Activated T-cell treated with anti-CD3 and anti-CD28 coated beads, Interleukin-2, amount 50 U/mL, for 72 hours (primary cell): ENCODE measurements around the gene F2RL2. TPM values are rescaled to one million over a fixed set of nuclear protein-coding genes. Genes with fewer than 3 reads are reported as not detected.
"Not testable (repeated sequence)": the region's sequence is repeated elsewhere in the genome, so short reads cannot be mapped to it uniquely, and the experiment has no call there.

Source experiments
- ATAC-seq, 2 donors: fragments of 150-1000 bp; cut with Tn5 transposase; replicated peaks in 1 of 2; 2 replicates each; pipeline ENCODE4 v1.10.0; 2021; ENCODE audit warnings: moderate library complexity in 2 of 2, mild to moderate bottlenecking in 1 of 2
- DNase-seq, 2 donors: peaks; one replicate each; pipeline ENCODE4 v3.0.0; 2021 to 2022; ENCODE audit warnings: mixed read lengths in 1 of 2
- H3K27ac Mint-ChIP-seq: one replicate; pipeline ENCODE4 v1.8.0; 2022; ENCODE audit warnings: mild to moderate bottlenecking, moderate library complexity, mixed read lengths
- H3K27me3 Mint-ChIP-seq: one replicate; pipeline ENCODE4 v1.8.0; 2022; ENCODE audit warnings: low read depth, mixed read lengths
- H3K36me3 Mint-ChIP-seq, 2 donors: one replicate each; pipeline ENCODE4 v1.8.0; 2022; ENCODE audit warnings: mixed read lengths in 2 of 2, mild to moderate bottlenecking in 1 of 2; ENCODE audit not compliant: insufficient read depth in 2 of 2
- H3K4me1 Mint-ChIP-seq: one replicate; pipeline ENCODE4 v1.8.0; 2022; ENCODE audit warnings: low read depth, mixed read lengths
- H3K4me3 Mint-ChIP-seq, 2 donors: one replicate each; pipeline ENCODE4 v1.8.0; 2022; ENCODE audit warnings: mild to moderate bottlenecking in 2 of 2, mixed read lengths in 2 of 2, moderate library complexity in 2 of 2
- H3K9me3 Mint-ChIP-seq, 2 donors: one replicate each; pipeline ENCODE4 v1.8.0; 2022; ENCODE audit warnings: mixed read lengths in 2 of 2
- total RNA-seq, 2 donors: library from RNA; stranded (reverse); gene quantifications; one replicate each; pipeline ENCODE4 v1.2.3, GENCODE V29; 2022

F2RL2 gene
- total RNA-seq, 2 donors from 2014 or later, result not detected

DNA sequence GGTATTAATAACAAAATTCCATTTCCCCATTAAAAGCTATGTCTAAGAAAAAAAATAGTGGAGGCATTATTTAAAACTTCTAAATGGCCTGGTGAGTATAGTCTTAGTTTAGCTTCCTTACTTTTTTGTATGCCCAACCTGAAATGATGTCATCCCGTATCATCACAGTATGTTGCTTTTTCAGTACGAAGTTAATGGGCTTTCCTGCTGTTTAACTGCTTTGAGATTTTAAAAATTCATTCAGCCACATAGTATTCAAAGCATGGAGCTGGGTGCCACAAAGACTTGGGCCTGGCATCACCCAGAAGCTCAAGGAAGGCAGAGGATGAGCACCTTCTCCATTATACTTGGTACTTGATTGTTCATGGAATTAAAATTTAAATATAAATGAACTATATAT is 7.4 kb downstream of the F2RL2 start:
- ATAC-seq (no peak), DNase-seq (no peak)
- H3K4me1 Mint-ChIP-seq, result no peaks in the 10 kb centered on the region
- no peaks in the 10 kb centered on the region for H3K9me3 Mint-ChIP-seq
- no peaks in the 10 kb centered on the region for H3K27me3 Mint-ChIP-seq
- no peak overlapping the region for H3K4me3 Mint-ChIP-seq
- H3K36me3 Mint-ChIP-seq, result peaks cover 6 to 7% of the 10 kb centered on the region in 2 donors
- peak overlapping the region; percentile 14 for H3K27ac Mint-ChIP-seq

DNA sequence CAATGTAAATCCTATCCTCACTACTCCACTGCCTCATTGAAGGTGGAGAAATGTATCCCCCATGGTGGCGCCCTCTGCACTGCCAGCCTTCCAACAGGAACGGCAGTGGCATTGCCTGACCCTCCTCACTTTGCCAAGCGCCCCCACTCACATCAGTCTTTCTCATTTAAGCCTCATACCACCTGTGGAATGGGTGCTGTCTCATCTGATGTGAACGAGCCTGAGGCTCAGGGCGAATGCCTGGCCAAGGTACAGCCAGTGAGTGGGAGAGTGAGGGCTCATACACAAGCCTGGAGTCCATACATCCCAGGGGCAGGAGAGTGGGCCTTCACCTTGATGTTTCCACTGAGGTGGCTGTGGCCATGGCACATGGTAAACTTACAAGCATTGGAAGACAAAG is 10.3 kb downstream of the F2RL2 start:
- Mint-ChIP-seq H3K27me3 (no peaks in the 10 kb centered on the region), H3K9me3 (no peaks in the 10 kb centered on the region), H3K4me3 (no peak overlapping the region), H3K36me3 (peaks cover 6 to 7% of the 10 kb centered on the region in 2 donors), H3K4me1 (peaks cover 4% of the 10 kb centered on the region), H3K27ac (no peak overlapping the region)
- DNase-seq (no peak), ATAC-seq (no peak)

DNA sequence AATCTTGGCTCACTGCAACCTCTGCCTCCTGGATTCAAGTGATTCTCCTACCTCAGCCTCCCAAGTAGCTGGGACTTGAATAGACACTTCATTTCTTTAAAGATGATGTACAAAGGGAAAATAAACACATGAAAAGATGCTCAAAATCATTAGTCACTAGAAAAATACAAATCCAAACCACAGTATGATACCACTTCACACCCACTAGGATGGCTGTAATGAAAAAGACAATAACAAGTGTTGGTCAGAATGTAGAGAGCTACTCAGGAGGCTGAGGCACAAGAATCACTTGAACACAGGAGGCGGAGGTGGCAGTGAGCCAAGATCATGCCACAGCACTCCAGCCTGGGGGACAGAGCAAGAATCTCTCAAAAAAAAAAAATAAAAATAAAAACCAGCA is 13.0 kb downstream of the F2RL2 start:
- ATAC-seq, result peak in 1 of 2 donors; percentile 19
- no peak overlapping the region for H3K4me3 Mint-ChIP-seq
- no peaks in the 10 kb centered on the region for H3K27me3 Mint-ChIP-seq
- no peak for DNase-seq
- no peaks in the 10 kb centered on the region for H3K9me3 Mint-ChIP-seq
- H3K27ac Mint-ChIP-seq, result peak overlapping the region; percentile 28
- H3K4me1 Mint-ChIP-seq, result peaks cover 4% of the 10 kb centered on the region
- peaks cover 3 to 6% of the 10 kb centered on the region in 2 donors for H3K36me3 Mint-ChIP-seq

DNA sequence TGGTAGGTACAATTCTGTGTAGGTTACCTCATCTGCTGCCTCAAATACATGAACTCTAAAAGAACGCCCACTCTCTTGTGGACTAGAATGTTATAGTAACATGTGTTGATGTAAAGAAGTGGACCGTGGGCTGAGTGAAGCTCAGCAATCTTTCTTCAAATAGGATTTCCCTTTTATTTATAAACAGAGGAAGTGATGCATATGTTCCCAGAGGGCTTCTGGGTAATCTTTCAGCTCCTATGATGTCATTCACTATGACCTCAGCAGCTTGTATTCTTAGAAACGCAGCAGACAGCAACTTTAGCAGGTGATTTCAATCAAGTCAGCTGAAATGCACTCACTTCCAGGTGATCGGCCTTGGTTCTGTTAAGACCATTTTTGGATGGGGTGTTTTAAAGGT is 14.4 kb downstream of the F2RL2 start:
- ATAC-seq, result peak; percentile 27 to 74
- DNase-seq, result no peak
- Mint-ChIP-seq H3K9me3 (no peaks in the 10 kb centered on the region), H3K27me3 (no peaks in the 10 kb centered on the region), H3K27ac (peak overlapping the region; percentile 84), H3K4me3 (peak overlapping the region in 1 of 2 donors; percentile 12), H3K4me1 (peaks cover 4% of the 10 kb centered on the region), H3K36me3 (peaks cover 5 to 9% of the 10 kb centered on the region in 2 donors)

DNA sequence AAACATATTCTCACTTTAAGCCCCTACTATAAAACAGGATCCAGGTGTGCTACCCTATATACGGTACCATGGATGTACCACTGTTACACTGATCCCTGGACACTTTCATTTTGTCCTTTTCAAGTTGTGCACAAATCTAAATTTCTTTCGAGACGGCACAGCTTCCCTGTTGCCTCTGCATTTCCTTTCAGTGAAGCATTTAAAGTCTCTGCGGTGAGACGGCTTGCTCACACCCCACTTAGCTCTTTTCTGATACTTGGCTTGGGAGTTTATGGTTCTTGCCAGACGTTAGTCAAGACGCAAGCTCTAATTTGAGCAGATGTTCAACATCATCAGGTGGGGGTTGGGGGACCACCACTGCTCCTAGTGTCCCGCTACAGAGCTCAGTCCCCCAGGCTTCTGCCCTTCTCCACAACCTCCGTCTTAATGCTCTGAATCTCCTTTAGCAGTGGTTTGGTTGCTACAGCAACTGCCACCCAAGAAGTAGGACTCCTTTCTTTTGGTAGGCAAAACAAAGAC is 15.8 kb downstream of the F2RL2 start:
- peak overlapping the region; percentile 20 for H3K27ac Mint-ChIP-seq

DNA sequence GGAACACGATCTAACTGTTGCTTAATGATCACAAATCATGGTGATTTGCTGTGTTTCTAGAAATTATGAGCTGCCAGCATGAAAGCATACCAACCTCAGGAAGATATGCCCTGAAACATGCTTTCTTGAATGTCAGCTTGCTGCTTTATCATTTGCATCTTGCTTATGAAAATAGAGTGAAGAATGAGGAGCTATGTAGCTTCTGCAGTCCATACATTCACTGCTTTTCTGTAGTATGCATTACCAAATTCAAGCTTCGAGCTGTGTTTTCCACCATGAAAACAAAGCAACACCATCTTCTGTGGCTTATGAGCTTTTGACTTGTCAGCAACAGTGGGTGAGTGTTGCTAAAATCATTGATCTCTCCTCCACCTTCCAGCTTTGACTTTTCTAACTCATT is 16.5 kb downstream of the F2RL2 start:
- peak in 1 of 2 donors; percentile 27 for ATAC-seq
- Mint-ChIP-seq H3K4me3 (peak overlapping the region in 1 of 2 donors; percentile 66), H3K27ac (no peak overlapping the region), H3K9me3 (no peaks in the 10 kb centered on the region), H3K36me3 (peaks cover 9 to 11% of the 10 kb centered on the region in 2 donors), H3K4me1 (peaks cover 4% of the 10 kb centered on the region), H3K27me3 (no peaks in the 10 kb centered on the region)
- DNase-seq, result no peak

More for the DNA sequence above, 15.8 kb downstream of the F2RL2 start:
- ATAC-seq, result peak in 1 of 2 donors; percentile 44
- no peaks in the 10 kb centered on the region for H3K9me3 Mint-ChIP-seq
- H3K36me3 Mint-ChIP-seq, result peaks cover 5 to 9% of the 10 kb centered on the region in 2 donors
- peak overlapping the region; percentile 54 to 66 for H3K4me3 Mint-ChIP-seq
- DNase-seq, result no peak
- no peaks in the 10 kb centered on the region for H3K27me3 Mint-ChIP-seq
- peaks cover 4% of the 10 kb centered on the region for H3K4me1 Mint-ChIP-seq

DNA sequence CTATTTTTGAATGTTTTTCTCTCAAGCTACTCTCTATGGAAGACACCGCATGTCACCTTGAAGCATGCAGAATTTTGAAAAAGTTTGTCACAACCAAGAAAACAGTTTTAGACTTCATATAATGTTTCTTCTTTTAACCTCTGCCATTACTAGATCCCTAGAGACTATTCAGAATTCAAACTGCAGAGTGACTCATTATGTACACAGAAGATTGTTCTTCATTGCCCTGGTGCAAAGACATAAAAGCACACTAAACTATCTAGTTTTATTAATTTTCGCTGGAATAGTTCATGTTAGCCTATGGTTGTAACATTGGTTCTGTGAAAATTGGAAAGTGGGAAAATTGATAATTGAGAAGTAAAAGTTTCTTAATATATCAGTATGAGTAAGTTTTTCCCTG is 18.4 kb downstream of the F2RL2 start:
- no peak for ATAC-seq
- no peak for DNase-seq
- Mint-ChIP-seq H3K36me3 (peaks cover 6 to 8% of the 10 kb centered on the region in 2 donors), H3K9me3 (no peaks in the 10 kb centered on the region), H3K27me3 (no peaks in the 10 kb centered on the region), H3K4me3 (no peak overlapping the region), H3K4me1 (peaks cover 4% of the 10 kb centered on the region), H3K27ac (no peak overlapping the region)

DNA sequence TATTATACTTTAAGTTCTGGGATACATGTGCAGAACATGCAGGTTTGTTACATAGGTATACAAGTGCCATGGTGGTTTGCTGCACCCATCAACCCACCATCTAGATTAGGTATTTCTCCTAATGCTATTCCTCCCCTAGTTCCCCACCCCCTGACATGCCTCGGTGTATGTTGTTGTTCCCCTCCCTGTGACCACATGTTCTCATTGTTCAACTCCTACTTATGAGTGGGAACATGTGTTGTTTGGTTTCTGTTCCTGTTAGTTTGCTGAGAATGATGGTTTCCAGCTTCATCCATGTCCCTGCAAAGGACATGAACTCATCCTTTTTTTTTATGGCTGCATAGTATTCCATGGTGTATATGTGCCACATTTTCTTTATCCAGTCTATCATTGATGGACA is 19.2 kb downstream of the F2RL2 start:
- not testable (repeated sequence) for H3K4me1 Mint-ChIP-seq, ATAC-seq, H3K9me3 Mint-ChIP-seq, H3K4me3 Mint-ChIP-seq, DNase-seq, H3K27ac Mint-ChIP-seq, H3K27me3 Mint-ChIP-seq, H3K36me3 Mint-ChIP-seq

DNA sequence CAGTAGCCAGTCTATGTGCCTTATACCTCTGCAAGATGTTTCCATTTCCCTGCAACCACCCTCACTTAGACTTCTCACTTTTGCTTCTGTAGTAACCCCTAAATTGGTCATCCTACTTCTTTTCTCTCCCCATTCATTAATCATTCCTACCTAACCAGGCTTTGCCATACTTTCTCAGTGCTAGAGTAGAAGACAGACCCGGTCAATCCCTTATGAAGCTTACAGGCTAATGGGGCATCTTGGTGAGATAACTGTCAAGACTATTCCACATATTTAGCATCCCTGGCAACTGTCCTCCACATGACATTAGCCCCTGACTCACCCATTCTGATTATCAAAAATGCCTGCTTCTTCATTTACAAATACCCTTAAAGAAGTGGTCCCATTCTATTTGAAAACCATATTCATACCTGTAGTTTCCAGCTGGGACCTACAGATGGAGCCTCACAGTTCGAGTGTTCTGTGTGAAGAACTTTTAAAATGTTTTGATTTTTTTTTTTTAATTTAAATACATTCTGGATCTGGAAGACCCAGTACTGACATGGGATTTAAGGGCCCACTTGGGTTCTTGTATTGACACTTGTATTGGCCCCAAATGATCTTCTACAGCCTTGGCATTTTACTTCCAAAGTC is 21.0 kb downstream of the F2RL2 start:
- peak overlapping the region; percentile 11 for H3K27ac Mint-ChIP-seq
- ATAC-seq (no peak), DNase-seq (no peak)
- no peak overlapping the region for H3K4me3 Mint-ChIP-seq
- H3K27me3 Mint-ChIP-seq, result no peaks in the 10 kb centered on the region
- no peaks in the 10 kb centered on the region for H3K9me3 Mint-ChIP-seq
- peaks cover 6 to 8% of the 10 kb centered on the region in 2 donors for H3K36me3 Mint-ChIP-seq
- no peaks in the 10 kb centered on the region for H3K4me1 Mint-ChIP-seq

DNA sequence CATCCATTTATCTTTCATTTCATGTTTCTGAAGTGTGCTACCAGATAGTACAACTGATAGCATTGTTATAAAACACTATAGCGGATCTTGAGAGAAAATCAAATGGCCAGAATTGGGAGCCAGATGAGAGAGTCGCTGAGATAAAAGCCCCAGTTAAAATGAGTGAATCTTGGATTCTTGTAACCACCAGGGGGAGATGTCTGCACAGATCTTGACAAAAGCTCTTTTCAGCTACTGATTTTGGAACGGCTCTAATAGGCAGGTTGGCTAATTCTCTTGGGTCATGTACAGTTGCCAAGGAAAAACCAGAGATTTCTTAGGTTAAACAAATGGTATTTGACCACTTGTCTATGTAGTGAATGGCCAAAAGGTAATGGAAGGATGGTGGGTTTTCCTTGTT is 21.7 kb downstream of the F2RL2 start:
- peak; percentile 51 to 64 for ATAC-seq
- Mint-ChIP-seq H3K36me3 (peaks cover 11 to 13% of the 10 kb centered on the region in 2 donors), H3K27ac (peak overlapping the region; percentile 11), H3K27me3 (no peaks in the 10 kb centered on the region), H3K4me1 (no peaks in the 10 kb centered on the region), H3K4me3 (no peak overlapping the region), H3K9me3 (no peaks in the 10 kb centered on the region)
- peak; percentile 19 to 42 for DNase-seq

DNA sequence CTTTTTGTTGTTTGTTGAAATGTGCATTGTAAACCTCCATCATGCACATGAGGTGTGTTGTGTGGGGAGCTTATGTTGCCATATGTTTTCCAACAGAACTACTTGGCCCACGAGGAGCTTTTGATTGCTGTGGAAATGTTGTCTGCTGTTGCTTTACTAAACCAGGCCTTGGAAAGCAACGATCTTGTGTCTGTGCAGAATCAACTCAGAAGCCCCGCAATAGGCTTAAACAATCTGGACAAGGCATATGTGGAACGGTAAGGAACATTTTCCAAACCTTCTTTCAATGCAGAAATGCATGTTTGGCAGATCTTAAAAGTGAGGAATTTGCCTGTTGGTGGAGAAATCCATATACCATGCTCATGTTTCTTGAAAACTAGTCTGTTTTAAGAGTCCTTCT is 22.5 kb downstream of the F2RL2 start:
- H3K9me3 Mint-ChIP-seq, result peaks cover 0 to 1% of the 10 kb centered on the region in 2 donors
- no peaks in the 10 kb centered on the region for H3K4me1 Mint-ChIP-seq
- H3K27ac Mint-ChIP-seq, result no peak overlapping the region
- no peak for DNase-seq
- H3K4me3 Mint-ChIP-seq, result no peak overlapping the region
- H3K27me3 Mint-ChIP-seq, result no peaks in the 10 kb centered on the region
- H3K36me3 Mint-ChIP-seq, result peaks cover 14 to 16% of the 10 kb centered on the region in 2 donors
- no peak for ATAC-seq

DNA sequence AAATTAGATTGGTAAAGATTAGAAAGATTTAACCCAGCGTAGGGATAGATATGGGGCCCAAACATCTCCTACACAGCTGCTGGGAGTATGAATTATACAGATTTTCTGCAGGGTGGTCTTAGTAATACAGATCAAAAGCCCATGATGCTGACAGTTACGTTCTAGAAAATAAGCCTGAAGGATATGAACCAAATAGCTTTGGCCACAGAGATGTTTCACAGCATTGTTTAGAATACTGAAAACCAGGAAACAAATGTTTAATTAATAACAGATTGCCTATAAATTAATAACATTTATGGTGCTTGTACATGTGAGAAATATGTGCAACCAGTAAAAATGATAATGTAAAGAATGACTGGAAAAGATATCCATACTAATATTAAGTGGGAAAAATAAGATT is 24.7 kb downstream of the F2RL2 start:
- Mint-ChIP-seq H3K36me3 (peaks cover 12 to 15% of the 10 kb centered on the region in 2 donors), H3K27ac (no peak overlapping the region)

DNA sequence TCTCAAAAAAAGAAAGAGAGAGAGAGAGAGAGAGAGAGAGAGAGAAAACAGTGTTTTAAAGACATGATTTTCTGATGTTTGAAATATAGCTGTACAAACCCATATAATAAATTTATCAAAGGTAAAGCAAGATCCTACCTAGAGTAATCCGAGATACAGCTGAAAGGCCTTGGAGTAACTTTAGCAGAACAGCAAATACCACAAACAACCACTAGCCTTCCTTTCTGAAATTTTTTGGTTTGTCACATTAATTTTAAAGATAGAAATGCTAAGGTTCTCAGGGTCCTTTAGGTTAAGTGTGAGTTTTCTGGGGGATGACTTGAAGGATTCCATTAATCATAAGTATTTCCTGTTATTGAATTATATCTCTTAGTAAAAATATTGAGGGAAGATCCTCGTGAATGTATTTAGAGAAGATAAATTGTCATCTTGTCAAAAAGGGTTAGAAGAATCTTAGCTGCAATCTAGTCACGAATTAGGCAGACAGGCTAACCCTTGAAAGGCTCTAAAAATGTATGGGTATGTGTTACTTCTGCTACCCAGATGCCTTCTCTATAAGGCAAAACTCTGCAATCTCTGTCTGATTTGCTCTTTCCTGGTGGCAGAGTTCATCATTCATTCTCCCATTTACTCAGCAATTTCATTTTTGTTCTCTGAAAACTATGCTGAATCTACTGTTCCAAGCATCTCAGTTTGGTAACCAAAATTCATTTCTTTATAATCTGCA is 27.3 kb downstream of the F2RL2 start:
- H3K27ac Mint-ChIP-seq, result peak overlapping the region; percentile 63
- peak overlapping the region in 1 of 2 donors; percentile 41 for H3K4me3 Mint-ChIP-seq
- H3K27me3 Mint-ChIP-seq, result no peaks in the 10 kb centered on the region
- peaks cover 15 to 19% of the 10 kb centered on the region in 2 donors for H3K36me3 Mint-ChIP-seq
- no peaks in the 10 kb centered on the region for H3K4me1 Mint-ChIP-seq
- ATAC-seq (no peak), DNase-seq (no peak)
- peaks cover 0 to 1% of the 10 kb centered on the region in 2 donors for H3K9me3 Mint-ChIP-seq

More for the DNA sequence above, 24.7 kb downstream of the F2RL2 start:
- Mint-ChIP-seq H3K4me1 (no peaks in the 10 kb centered on the region), H3K4me3 (no peak overlapping the region), H3K27me3 (no peaks in the 10 kb centered on the region), H3K9me3 (peaks cover 0 to 1% of the 10 kb centered on the region in 2 donors)
- no peak for ATAC-seq
- DNase-seq, result no peak
